ENCODE data around the gene ADPRH.

DNA sequence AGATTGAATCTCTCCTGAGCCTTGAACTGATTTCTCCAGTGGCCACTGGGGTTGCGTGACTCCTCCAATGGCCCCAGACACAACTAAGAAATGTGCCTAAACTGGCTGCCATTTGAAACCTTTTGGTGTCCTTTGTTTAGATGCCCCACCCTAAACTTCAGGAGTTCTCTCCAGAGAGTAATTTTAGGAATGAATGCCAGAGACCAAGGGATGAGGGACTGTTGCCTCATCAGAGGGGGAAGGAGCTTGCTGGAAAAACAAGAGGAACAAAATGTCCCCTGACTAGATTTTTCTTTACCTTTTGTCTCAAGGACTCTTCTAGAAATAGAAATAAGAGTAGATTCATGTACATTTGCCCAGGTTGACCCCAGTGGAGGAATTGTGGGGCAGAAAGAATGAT, 8.1 kb upstream of the ADPRH start:
- TF ChIP-seq POLR2A (IDR thresholded peaks at IDR 0.05; ENCODE audit: low read length) = no peak
- TF ChIP-seq GATA1 (IDR thresholded peaks at IDR 0.05; ENCODE audit: low read depth, low read length) = no peak
